ENCODE results near the gene FNBP1.

DNA sequence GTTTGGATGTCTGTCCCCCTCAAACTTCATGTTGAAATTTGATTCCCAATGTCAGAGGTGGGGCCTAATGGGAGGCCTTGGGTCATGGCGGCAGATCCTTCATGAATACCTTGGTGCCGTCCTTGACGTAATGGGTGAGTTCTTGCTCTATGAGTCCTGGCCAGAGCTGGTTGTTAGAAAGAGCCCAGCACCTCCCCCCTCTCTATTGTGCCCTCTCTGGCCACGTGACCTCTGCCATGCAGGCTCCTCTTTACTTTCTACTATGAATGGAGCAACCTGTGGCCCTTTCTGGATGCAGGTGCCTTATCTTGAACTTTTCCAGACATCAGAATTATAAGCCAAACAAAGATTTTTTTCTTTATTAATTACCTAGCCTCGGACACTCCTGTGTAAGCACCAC, 40.7 kb downstream of the FNBP1 start:
- TF ChIP-seq, protein P1, sequence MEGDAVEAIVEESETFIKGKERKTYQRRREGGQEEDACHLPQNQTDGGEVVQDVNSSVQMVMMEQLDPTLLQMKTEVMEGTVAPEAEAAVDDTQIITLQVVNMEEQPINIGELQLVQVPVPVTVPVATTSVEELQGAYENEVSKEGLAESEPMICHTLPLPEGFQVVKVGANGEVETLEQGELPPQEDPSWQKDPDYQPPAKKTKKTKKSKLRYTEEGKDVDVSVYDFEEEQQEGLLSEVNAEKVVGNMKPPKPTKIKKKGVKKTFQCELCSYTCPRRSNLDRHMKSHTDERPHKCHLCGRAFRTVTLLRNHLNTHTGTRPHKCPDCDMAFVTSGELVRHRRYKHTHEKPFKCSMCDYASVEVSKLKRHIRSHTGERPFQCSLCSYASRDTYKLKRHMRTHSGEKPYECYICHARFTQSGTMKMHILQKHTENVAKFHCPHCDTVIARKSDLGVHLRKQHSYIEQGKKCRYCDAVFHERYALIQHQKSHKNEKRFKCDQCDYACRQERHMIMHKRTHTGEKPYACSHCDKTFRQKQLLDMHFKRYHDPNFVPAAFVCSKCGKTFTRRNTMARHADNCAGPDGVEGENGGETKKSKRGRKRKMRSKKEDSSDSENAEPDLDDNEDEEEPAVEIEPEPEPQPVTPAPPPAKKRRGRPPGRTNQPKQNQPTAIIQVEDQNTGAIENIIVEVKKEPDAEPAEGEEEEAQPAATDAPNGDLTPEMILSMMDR (IDR thresholded peaks at IDR 0.05), result no peak
- TF ChIP-seq POLR2A (IDR thresholded peaks at IDR 0.05), result no peak
